NCI-H226 (cell line): ENCODE measurements around the gene PI4KB.
"Not testable (repeated sequence)": the region's sequence is repeated elsewhere in the genome, so short reads cannot be mapped to it uniquely, and the experiment has no call there.

Experiments used
- DNase-seq: peaks from one replicate; pipeline ENCODE4 v3.0.0-alpha.2; 2015

The PI4KB gene

GRCh38 chr1:151327223-151327902, at the start of gene PI4KB:
Gene PI4KB, minus strand, starts transcription at chr1:151327416. Its CDS starts 10,935 bp downstream, at chr1:151316481.
- peak; percentile 93 for DNase-seq

- DNase-seq = no peak
These were observed 46.0 kb upstream of the PI4KB start for GRCh38 chr1:151373196-151373595.

- DNase-seq = peak; percentile 54
These were observed 45.1 kb upstream of the PI4KB start, which contains the start of gene SELENBP1 for GRCh38 chr1:151372058-151372934. Gene SELENBP1, minus strand, starts transcription at chr1:151372705. Its CDS starts 64 bp downstream, at chr1:151372641.

GRCh38 chr1:151371370-151372057, 44.3 kb upstream of the PI4KB start:
- peak; percentile 73 for DNase-seq

- peak; percentile 62 for DNase-seq
These were observed 43.1 kb upstream of the PI4KB start for GRCh38 chr1:151370211-151370911.

- no peak for DNase-seq
These were observed 42.4 kb upstream of the PI4KB start for GRCh38 chr1:151369621-151370048.

DNA sequence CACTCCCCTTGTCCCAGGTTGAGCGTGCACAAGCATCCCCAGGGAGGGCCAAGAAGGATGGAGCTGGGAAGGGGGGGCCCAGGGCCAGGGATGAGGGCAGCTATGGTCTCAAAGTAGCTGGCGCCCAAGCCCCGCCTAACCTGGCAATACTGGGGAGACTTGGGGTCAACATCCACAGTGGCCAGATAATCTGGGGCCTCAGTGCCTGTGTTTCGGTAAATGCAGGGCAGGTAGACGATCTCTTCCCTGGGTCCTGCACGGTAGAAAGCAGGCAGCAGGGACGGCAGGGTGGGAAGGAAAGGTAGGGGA, 42.0 kb upstream of the PI4KB start:
- no peak for DNase-seq

DNA sequence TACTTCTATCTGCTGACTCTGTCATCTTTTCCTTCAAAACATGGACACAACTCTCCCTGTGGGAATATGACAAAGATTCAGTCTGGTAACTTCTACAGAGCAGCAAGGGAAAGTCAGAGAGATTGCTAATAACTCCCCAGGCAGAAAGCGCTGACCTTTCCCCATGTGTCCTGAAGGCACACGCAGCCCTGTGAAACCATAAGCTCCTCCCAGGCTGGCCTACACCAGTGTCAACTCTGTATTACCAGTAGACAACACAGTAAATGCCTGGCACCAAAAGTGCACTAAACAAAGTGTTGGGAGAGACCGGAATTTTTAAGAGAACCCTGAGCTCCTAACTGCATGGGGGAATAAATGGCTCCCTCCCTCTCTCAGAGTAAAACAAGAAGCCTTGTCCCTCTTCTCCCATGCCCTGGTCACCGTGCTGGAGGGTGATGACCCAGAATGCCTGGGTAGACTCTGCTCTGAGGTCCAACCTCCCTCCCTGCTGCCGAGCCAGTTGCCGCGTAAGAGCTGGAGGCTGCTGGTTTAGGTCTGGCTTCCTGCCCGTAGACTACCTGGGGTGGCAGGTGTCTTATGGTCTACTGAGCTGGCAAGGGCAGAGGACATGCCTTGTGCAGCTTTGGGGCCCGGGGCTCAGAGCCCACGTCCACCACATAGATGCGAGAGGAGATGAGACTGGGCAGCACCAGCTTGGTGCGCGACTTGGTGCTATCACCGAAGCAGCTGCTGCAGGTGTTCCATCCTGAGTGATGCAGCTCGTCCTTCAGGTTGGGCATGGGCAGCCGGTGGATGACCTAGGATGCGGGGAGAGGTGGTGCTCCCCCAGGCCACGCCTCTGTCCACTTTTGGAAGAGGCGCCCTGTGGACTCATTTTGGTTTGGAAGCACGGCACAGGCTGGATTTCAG, 41.4 kb upstream of the PI4KB start:
- no peak for DNase-seq

DNA sequence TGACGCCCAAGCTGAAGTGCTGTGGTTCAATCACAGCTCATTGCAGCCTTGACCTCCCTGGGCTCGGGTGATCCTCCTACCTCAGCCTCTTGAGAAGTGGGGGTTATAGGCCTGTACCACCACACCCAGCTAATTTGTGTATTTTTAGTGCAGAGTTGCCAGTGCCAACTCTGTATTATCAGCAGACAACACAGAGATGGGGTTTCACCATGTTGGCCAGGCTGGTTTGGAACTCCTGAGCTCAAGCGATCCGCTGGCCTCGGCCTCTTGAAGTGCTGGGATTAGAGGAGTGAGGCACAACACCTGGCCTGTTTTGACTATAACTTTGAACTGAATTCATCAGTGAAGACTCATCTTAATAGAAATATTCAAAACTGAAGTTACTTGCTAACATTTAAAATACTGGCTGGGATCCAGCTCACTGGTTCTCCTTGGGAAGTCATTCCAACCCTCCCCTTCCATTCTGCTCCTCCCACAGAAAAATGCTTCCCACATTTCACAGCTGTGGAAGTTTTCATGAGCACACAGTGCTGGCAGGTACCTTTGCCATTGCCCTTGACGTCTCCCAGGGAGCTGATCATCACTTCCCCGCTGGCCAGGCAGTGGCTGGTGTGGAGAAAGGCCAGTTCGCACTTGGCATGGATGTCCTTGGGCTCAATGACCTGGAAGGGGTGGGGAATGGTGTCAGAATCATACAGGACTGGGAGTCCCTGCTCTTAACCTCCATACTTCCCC, 40.6 kb upstream of the PI4KB start:
- DNase-seq = no peak

DNA sequence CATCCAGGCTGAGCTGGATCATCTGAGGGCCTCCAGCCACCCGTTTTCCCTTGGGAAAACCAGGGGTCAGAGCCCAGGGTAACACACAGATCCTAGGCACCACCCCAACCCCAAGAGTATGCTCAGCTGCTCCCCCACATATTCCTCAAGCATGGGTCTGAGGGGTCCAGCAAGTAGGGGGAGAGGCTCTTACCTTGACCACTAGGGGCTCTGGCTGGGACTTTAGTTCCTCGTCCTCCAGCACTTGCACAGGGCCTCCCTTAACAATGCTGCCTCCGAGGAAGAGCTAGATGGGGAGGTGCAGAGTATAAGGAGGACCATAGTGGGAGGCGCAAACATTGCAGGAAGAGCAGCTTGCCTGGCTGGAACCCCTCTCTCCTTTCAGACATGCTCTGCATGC, 37.8 kb upstream of the PI4KB start:
- no peak for DNase-seq

DNA sequence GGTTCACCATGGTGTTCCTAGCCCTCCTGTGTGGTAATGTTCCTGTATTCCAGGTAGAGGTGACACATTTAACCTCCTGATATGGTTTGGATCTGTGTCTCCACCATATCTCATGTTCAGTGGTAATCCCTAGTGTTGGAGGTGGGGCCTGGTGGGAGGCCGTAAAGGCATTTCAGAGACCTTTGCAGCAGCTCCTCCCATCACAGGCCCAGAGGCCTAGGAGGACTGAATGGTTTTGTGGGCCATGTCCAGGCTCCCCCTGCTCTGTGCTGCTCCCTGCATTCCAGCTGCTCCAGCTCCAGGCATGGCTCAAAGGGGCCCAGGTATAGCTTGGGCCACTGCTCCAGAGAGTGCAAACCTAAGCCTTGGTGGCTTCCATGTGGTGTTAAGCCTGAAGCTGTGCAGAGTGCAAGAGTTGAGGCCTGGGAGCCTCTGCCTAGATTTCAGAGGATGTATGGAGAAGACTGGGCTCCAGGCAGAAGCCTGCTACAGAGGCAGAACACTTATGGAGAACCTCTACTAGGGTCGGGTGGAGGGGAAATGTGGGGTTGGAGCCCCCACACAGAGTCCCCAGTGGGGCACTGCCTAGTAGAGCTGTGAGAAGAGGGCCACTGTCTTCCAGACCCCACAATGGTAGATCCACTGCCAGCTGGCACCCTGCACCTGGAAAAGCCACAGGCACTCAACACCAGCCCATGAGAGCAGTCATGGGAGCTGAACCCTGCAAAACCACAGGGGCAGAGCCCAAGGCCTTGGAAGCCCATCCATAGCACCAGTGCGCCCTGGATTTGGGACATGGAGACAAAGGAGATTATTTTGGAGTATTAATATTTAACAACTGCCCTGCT, 35.3 kb upstream of the PI4KB start:
- no peak for DNase-seq

DNA sequence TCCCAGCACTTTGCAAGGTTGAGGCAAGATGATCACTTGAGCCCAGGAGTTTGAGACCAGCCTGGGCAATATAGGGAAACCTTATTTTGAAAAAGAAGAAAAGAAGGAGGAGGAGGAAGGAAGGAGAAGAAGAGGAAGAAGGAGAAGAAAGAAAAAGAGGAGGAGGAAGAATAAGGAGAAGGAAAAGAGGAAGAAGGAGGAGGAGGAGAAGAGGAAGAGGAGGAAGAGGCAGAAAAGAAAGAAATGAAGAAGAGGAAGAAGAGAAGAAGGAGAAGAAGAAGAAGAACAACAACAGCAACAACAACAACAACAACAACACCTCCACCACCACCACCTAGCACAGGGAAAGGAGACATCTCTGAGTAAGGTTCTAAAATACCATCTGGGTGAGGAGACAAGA, 34.7 kb upstream of the PI4KB start:
- no peak for DNase-seq

- DNase-seq = no peak
These were observed 29.5 kb upstream of the PI4KB start for GRCh38 chr1:151356696-151357095.

GRCh38 chr1:151352021-151352718, 25.0 kb upstream of the PI4KB start:
- peak; percentile 91 for DNase-seq

GRCh38 chr1:151350323-151350722, 23.1 kb upstream of the PI4KB start:
- not testable (repeated sequence) for DNase-seq

DNA sequence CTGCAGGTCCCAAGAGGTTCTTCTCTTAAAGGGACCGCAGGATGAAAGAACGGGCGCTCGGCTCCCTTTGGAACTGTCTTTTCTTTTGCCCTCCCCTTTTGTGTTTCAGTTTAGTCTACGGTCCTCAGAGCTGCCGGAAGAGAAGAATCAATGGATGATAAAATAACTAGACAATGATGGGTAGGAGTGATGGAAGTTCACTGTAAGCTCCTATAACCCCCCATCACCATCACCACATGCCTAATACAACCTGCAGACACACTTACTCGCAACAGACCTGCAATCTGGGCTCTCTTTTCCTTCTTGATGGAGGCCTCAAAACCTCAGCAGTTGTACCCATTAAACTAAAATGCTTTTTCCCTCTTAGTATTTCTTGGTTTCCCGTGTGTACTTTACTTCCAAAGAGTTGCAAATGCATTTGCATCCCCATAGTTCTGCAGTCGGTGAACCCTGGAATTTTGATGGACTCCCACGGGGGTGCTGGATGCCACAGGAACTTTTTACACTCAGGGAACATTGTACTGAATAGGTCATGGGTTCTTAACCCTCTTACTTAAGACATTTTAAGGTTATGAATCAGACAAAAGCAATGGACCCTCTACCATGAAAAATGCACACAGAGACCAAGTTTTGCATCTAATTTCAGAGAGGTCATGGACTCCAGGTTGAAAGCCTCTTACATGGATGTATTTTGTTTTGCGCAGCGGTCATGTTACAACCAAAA, 20.5 kb upstream of the PI4KB start:
- DNase-seq = no peak

DNA sequence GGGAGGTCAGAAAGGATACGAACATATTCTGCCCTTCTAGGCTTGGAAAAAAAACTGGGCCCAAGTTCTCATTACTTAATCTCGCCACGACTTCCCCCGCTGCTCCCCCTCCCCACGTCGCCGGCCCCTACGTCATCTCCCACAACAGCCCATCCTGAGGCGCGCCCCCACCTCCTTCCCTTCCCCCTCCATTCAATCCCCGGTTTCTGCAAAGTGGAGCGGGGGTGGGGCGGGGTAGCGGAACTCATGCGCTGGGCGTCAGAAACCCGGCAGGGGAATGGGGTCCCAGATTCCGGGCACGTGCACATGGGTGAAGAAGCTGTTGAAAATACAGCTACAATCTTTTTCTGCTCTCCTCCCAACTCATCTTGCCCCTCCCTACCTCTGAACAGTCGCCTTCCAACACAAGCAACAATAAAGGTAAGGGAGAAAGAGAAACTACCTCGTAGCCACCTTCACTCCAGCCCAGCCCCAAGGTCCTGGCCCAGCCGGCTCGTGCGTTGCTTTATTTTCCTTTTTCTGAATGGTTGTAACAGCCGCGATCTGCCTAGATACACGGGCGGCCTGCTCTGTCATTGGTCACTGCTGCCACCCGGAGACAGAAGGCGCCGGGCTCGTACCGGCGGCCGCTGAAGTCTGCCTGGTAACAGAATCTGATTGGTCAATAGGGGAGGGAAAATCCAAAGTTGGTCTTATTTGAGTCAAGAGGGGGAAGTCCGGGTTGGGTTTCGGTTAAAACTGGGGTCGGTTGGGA, 19.7 kb upstream of the PI4KB start, which contains the start of gene RFX5:
TSS of gene RFX5 (minus strand) at position 484 of the 754 bp plus-strand sequence. CDS start 932 bp downstream, outside the sequence.
- peak; percentile 95 for DNase-seq
